Astrocyte (in vitro differentiated cells and primary cell): ENCODE measurements around the gene ZNF689.

Source experiments
- EZH2 ChIP-seq: IDR thresholded peaks from 2 replicates; pipeline ENCODE4 v1.6.1; 2012; ENCODE audit warnings: mild to moderate bottlenecking, low read length, inconsistent platforms; ENCODE audit not compliant: insufficient read depth
- TF ChIP-seq, protein P1 (sequence below): IDR thresholded peaks from 2 replicates; pipeline ENCODE4 v1.5.1; 2011; ENCODE audit warnings: low read depth, mild to moderate bottlenecking, inconsistent platforms, low read length, moderate library complexity; ENCODE audit not compliant: insufficient read depth

DNA sequence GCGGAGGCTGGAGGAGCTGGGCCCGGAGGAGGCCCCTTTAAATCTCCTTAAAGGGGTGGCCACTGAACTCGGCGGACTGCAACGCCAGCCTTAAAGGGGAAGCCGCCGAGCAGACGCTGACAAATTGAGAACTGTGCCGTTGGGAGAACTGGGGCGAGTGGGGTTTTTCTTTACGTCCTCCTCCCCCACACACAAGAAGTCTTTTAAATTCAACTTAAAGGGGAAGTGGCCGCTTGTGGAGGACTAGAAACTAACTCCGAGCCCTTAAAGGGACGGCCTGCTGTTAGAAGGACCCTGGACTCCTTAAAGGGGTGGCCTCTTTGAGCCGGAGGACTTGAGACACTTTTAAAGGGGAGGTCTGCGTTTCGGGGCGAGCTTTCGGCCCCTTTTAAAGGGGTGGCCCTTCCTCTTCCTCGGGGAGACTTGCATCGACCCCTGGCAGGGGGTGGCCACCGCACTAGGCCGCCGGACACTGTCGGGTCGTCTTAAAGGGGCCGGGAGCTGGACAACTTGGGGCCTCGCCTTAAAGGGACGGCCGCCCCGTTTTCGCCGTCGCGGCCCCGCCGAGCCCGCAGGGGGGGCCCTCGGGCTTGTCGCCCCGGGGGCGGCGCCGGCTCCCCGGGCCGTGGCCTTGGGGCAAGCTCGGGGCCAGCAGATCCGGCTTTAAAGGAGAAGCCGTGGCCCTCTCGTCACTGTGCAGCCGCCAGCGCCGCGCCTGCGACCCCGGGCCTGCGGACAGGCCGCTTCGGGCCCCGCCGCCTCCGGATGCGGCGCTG, 48.7 kb upstream of the ZNF689 start:
- TF ChIP-seq, protein P1, sequence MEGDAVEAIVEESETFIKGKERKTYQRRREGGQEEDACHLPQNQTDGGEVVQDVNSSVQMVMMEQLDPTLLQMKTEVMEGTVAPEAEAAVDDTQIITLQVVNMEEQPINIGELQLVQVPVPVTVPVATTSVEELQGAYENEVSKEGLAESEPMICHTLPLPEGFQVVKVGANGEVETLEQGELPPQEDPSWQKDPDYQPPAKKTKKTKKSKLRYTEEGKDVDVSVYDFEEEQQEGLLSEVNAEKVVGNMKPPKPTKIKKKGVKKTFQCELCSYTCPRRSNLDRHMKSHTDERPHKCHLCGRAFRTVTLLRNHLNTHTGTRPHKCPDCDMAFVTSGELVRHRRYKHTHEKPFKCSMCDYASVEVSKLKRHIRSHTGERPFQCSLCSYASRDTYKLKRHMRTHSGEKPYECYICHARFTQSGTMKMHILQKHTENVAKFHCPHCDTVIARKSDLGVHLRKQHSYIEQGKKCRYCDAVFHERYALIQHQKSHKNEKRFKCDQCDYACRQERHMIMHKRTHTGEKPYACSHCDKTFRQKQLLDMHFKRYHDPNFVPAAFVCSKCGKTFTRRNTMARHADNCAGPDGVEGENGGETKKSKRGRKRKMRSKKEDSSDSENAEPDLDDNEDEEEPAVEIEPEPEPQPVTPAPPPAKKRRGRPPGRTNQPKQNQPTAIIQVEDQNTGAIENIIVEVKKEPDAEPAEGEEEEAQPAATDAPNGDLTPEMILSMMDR, result no peak
- no peak for TF ChIP-seq EZH2
